Vagina (tissue), 2 donors: ENCODE measurements around the gene INHBB.

Source experiments
- POLR2A ChIP-seq, 2 donors: fragments of 450-650 bp; IDR thresholded peaks; one replicate each; pipeline ENCODE4 v1.6.1; 2017; ENCODE audit warnings: antibody characterized with exemption in 2 of 2, mild to moderate bottlenecking in 2 of 2, moderate library complexity in 2 of 2
- TF ChIP-seq, protein P1 (sequence below), 3 experiments: fragments of 450-650 bp in 2 of 3; fragments of 200-600 bp in 1 of 3; sonication (generic) in 1 of 3; IDR thresholded peaks; one replicate each; pipeline ENCODE4 v1.5.1; 2017 to 2019; ENCODE audit warnings: antibody characterized with exemption in 3 of 3, mild to moderate bottlenecking in 2 of 3, moderate library complexity in 2 of 3

- TF ChIP-seq, protein P1, sequence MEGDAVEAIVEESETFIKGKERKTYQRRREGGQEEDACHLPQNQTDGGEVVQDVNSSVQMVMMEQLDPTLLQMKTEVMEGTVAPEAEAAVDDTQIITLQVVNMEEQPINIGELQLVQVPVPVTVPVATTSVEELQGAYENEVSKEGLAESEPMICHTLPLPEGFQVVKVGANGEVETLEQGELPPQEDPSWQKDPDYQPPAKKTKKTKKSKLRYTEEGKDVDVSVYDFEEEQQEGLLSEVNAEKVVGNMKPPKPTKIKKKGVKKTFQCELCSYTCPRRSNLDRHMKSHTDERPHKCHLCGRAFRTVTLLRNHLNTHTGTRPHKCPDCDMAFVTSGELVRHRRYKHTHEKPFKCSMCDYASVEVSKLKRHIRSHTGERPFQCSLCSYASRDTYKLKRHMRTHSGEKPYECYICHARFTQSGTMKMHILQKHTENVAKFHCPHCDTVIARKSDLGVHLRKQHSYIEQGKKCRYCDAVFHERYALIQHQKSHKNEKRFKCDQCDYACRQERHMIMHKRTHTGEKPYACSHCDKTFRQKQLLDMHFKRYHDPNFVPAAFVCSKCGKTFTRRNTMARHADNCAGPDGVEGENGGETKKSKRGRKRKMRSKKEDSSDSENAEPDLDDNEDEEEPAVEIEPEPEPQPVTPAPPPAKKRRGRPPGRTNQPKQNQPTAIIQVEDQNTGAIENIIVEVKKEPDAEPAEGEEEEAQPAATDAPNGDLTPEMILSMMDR (IDR thresholded peaks at IDR 0.05) = no peak
- TF ChIP-seq POLR2A (IDR thresholded peaks at IDR 0.05) = no peak
Measured at GRCh38 chr2:120298173-120298835, 47.6 kb upstream of the INHBB start.
